GM18520 (cell line): ENCODE measurements around the gene ARL8A.
"Not testable (repeated sequence)": the region's sequence is repeated elsewhere in the genome, so short reads cannot be mapped to it uniquely, and the experiment has no call there.

Experiments used
- ATAC-seq: cut with Tn5 transposase; IDR thresholded peaks from one replicate; pipeline ENCODE4 v1.9.1; 2021; ENCODE audit not compliant: unreplicated experiment

ARL8A gene

GRCh38 chr1:202176949-202177927, 32.7 kb upstream of the ARL8A start:
- no peak for ATAC-seq

GRCh38 chr1:202173993-202174392, 29.5 kb upstream of the ARL8A start:
- no peak for ATAC-seq

GRCh38 chr1:202172015-202172355, 27.4 kb upstream of the ARL8A start:
- no peak for ATAC-seq

- no peak for ATAC-seq
Measured at GRCh38 chr1:202171292-202172014, 26.9 kb upstream of the ARL8A start.

- ATAC-seq = no peak
Measured at GRCh38 chr1:202170726-202171125, 26.2 kb upstream of the ARL8A start.

GRCh38 chr1:202168861-202169260, 24.3 kb upstream of the ARL8A start:
- ATAC-seq = no peak

- no peak for ATAC-seq
Measured at GRCh38 chr1:202167708-202168415, 23.3 kb upstream of the ARL8A start.

GRCh38 chr1:202167054-202167453, 22.5 kb upstream of the ARL8A start:
- not testable (repeated sequence) for ATAC-seq

DNA sequence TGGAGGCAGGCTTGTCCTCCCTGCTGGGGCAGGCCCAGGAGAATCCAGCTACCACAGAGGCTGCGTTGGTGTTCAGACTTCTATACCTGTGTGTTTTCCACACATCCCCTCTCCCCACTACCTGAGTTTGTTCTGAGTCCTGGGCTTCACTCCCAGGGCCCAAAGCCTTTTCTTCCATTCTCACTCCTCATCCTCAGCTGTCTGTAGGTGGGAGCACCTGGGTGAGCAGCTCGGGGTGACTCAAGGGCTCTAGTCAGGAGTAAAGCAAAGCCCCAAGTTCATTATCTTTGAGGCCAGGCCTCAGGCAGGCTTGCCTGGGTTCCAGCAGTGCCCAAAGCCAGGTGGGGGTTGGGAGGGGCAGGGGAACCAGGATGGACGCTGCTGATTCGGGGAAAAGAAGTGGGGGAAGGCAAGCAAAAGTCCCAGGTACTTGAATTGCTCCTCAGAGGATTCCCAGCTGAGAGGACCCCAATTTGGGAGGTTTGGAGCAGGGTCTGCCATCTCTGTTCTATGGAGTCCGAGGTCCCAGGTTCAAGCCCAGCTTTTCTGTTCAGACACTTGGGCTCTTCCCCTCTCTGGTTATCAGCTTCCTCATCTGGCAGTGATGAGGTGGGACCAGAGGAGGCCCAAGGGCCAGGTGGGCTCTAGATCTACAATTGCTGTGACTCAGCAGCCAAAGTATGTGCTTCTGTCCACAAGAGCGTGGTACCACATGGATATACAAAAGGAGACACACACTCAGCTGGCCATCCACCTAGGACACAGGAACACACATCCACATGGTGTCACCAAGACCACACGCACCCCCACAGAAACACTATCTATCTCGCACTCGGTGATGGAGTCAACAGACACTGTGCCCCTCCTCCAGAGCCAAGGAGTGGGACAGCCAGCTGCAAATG, 21.7 kb upstream of the ARL8A start:
- ATAC-seq = no peak

DNA sequence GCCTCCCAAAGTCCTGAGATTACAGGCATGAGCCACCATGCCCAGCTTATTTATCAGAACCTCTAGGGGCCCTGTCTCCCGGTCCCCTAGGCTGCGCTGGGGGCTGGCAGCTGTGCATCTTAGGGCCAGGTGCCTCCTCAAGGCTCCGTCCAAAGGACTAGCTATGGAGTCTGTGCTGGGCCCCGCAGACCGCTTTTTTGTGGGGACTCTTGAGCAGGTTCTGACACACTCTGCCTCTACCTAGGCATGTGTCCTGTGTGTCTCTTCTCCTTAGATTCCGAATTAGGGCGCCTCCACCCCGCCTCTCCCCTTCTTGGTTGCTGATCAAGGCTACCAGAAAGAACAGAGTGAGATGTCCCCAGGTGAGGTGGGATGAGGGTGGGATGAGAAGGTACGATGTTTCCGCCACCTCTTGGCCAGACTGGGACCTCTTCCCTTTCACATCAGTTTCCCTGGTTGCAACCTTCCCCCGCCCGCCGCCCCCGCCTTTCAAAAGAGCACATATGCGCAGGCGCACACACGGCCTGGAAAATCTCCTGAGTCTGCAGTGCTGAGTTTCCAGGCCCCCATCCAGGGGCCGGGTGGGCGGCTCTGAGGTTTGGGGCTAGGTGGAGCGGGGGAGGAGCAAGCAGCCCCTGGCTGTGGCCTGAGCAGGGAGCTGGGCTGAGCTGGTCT, 20.9 kb upstream of the ARL8A start:
- ATAC-seq = no peak

GRCh38 chr1:202164271-202165037, 19.9 kb upstream of the ARL8A start:
- peak; percentile 51 for ATAC-seq

DNA sequence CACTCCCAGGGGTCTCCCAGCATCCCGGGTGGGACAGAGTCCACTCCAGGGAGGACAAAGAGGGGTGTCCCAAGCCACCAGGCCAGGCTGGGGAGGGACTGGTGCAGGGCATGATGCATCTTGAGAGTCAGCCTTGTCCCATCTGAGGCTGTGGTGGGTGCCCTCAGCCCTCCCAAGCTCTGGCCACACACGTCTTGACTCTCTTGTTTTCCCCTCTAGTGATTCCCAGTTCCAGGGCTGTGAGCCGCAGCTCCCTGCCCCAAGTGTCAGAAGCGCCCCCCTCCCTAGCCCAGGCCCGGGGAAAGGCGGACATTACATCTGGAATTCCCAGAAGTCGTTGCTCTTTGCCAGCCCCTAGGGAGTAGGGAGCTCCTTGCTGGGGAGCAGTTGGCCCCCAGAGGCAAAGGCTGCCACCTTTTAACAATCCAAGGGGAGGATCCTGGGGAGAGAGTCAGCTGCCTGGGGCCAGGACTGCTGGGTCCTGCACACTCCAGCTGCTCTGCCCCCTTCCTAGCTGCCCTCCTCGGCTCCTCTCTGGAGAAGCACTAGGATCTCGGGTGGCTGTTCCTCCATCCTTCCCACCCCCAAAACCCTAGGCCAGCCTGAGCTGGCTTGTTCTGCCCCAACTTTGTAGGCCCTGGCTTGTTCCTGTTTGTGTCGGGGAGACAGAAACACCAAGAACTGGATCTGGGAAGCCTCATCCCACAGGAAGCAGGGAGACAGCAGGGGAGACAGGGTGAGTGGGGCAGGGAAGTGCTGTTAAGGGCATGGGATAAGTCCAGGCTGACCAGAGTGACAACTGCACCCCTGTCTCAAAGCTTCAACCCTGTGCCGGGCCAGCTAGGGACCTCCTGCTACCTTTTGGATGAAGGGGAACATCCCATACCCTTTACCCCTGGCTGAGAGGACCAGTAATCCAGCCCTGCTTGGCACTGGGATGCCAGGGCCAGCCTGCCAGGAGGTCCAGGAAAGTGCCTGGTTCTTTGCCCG, 19.0 kb upstream of the ARL8A start:
- ATAC-seq = no peak

- ATAC-seq = no peak
Measured at GRCh38 chr1:202162418-202163280, 18.1 kb upstream of the ARL8A start.

- no peak for ATAC-seq
Measured at GRCh38 chr1:202162047-202162417, 17.5 kb upstream of the ARL8A start.

DNA sequence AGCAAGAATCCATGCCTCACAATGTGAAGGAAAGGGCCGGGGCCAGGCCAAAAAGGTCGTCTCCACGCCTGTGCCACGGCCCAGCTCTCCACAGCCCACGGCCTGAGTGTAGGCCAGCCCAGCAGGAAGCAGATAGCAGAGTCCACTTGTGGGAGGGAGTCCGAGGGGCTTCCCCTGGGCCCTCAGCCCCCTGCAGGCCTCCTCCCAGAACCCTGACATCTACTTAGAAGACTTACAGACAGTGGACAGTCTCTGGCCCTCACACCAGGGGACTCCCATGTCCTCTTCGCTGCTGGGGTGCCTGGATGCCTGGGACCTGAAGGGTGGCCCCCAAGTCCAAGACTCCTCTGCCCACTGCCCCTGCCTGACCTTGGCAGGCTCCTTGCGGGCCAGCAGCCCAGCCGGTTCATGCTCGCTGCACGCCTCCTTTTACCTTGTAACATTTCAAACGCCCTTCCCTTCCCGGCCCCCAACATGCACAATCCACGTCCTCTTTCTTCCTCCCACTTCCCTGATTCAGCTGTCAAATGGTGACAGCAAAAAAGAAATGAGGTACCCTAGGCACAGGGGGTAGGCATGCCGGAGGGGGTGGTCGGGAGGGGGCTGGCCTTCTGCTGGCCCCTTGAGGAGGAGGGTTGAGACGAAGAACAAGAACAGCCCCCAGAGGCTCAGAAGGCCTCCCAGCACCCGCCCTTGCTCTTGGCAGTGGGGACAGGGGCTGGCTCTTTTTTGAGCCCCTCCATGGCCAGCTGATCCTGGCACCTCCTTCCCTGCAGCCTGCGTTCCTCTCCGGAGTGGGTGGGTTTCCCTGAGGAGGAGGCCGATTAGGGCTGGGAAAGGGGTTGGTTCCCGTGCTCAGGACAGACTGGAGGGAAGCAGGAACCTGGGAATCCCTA, 16.9 kb upstream of the ARL8A start:
- no peak for ATAC-seq

GRCh38 chr1:202160377-202160940, 15.9 kb upstream of the ARL8A start, which contains the start of gene PTPN7:
Gene PTPN7 (minus strand): TSS chr1:202160602. CDS start chr1:202159402, 1,200 bp downstream.
- ATAC-seq = no peak
